Measurements from ENCODE around the gene CIT.

CIT gene

DNA sequence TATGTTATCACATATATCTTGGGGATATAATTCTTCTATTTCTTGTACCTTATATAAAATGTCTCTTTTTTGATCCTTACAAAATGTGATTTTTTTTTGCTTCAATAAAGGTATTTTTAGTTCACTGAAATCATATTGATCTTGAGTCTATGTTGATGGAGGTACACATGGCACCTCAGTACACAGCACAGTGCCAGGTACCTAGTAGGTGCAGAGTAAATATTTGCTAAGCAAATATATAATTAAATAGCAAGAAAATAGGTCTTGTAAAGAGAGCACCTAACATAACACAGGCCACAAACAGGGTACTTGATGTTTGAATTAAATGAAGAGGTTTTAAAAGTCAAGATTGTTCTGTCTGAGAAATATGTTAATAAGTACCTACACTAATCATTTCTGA lies 69.7 kb downstream of the CIT start:
- no peak for DNase-seq (ENCODE audit: low read depth in 2 of 2)

DNA sequence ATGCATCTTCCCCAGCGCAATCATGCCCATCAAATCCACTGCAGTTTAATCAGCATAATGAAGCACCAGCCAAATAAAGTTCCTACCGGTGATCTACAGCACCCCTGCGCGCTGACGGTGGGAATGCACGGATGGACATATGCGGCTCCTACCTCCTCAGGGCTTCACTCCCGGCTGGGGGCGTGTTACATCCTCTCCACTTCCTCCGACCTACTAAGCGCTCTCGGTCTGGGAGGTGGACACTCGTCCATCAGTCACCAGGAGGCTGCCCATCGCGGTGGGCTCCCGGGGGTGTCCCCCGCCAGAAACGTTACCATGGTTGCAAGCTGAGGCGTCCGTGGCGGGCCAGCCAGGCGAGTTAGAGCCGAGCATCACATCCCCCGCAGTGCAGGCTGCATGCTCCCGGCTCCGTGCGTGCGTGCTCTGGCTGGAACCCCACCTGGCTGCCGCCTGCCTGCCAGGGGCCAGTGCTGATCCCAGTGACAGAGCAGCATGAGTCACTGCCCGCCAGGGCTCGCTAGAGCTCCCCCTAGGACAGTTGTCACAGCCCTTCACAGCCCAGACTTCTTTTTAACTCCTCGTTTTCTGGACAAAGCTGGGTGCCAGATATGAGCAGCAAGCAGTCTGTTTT lies 73.0 kb downstream of the CIT start:
- DNase-seq (ENCODE audit: low read depth in 2 of 2), result peak in 1 of 2 experiments; percentile 19

DNA sequence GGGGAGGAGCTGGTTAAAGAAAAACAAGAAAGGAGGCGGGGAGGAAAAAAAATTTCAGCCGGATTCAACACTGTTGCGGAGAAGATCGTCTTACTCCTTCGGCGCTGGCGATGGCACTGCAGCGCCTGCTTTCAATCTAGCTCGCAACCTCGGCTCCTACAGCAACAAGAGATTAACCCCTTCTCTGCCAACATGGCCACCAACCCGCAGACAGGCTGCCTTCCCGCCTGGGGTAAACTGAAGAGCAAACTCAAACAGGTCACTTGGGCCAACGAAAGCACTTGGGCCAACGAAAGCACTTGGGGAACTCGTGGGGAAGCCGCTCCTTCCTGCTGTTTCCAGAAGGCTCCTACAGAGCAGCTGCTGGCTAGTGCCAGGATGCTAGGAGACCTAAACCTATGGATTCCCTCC lies 73.7 kb downstream of the CIT start:
- DNase-seq (ENCODE audit: low read depth in 2 of 2), result peak; percentile 28 to 30

- DNase-seq (ENCODE audit: low read depth in 2 of 2), result no peak
Observed at GRCh38 chr12:119802472-119802871, 74.6 kb downstream of the CIT start.

DNA sequence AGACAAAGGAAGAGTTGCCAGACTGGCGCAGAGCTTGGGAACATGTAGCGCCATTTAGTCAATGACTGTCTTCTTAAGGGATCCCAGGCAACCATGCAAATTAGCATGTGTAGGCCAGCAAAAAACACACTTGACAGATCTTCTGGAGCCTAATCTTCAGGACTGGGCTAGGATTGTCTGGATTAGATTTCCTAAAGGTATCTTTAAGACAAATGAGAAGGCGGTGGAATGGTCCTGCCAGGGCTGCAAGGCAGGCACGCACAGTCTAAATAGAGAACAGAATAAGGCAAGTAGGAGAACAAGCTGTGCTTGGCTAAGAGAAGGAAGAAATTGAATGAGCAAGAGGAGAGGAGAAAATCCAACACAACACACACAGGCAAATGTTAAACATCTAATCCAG lies 80.0 kb downstream of the CIT start:
- DNase-seq (ENCODE audit: low read depth in 2 of 2), result no peak

- DNase-seq (ENCODE audit: low read depth in 2 of 2), result no peak
Observed at GRCh38 chr12:119796292-119796691, 80.8 kb downstream of the CIT start.

DNA sequence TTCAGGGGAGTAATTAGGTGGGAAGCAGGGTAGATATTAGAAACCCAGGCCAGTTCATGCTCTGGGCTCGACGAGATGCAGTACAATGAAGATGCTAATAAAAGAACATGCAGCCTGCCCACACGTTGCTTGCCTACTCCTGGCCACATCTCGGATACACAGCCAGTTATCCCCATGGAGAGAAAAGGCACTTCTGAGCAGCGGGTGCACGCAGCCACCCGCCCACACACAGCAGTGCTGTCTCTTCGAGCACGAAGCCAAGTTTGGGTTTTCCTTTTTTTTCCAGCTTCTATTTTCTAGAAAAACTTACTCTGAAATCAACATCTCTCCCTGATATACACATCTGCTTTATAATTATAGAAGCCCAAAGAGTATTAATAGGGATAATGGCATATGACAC lies 85.7 kb downstream of the CIT start:
- DNase-seq (ENCODE audit: low read depth in 2 of 2), result no peak

GRCh38 chr12:119788786-119789185 lies 88.3 kb downstream of the CIT start:
- DNase-seq (ENCODE audit: low read depth in 2 of 2), result no peak

DNA sequence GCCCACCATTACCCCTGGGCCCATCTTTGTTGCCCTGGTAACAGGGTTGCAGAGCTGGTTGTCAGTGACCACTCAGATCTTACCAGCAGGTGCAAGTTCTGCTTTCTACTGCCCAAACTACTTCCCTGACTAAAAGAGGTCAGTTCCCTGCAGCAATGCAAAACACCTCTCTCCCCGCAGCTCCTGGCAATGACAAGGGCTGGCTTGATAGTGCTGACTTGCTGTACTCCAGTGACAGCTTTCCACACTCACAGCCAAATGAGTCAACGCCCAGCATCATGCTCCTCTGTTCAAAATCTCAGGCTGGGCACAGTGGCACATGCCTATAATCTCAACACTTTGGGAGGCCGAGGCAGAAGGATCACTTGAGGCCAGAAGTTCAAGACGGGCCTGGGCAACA lies 90.6 kb downstream of the CIT start:
- no peak for DNase-seq (ENCODE audit: low read depth in 2 of 2)

DNA sequence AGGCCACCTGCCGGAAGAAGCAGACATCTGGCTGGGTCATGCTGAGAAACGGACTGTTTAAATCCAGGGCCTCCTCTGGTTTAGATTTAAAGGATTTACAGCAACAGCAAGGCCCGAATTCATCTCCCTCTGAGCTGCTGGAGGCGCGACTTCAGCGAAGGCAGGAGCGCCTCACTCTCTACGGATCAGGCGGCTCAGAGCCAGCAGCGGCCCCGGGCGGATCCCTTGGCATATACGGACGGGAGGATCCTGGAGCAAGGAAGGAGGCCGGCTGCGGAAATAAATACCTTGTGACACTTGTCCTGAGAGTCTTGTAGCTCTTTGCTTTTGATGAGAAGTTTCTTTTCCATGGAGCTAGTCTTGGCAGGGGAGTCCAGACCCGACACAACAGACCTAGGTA lies 92.4 kb downstream of the CIT start:
- no peak for DNase-seq (ENCODE audit: low read depth in 2 of 2)

- DNase-seq (ENCODE audit: low read depth in 2 of 2), result no peak
Observed at GRCh38 chr12:119783787-119784186, 93.3 kb downstream of the CIT start.

DNA sequence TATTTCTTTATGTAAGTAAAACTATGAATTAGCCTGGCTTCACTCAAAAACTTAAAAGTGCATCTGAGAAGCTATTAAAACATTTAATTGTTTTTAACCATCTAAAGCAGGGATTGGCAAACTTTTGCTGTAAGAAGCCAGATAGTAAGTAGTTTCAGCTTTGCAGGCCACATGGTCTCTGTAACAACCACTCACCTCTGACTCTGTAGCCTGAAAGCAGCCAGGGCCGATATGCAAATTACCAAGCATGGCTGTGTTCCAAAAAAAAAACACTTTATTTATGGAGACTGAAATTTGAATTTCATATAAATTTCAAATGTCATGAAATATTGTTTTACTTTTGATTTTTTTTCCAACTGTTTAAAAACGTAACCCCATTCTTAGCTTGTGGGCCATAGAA lies 95.3 kb downstream of the CIT start:
- DNase-seq (ENCODE audit: low read depth in 2 of 2), result no peak

DNA sequence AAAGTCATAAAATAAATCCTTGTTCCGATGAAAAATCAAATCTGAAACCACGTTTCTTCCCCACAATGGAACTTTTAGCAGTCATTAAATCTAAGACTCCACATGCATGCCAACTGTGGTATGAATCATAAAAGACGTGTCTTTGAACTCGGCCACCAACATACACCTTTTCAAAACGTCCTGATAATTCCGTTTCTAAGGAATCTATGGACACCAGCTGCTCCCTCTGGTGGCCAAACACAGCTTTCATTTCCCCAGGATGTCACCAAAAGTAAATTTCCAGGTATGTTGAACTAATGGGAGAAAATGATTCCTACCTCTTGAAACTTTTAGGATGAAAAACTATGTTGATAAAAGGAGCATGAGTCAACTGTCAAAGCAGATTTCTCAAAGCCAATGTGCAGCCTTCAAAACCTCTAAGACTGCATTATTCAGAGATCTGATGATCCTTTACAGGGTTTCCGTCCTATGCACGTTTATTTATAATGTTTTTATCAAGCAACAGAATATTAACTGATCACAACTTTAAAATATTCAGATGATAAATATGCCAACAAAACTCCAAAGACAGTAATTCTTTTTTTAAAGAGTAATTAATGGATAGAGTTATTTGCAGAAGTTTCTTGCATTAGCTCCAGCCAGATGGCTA lies 96.2 kb downstream of the CIT start:
- no peak for DNase-seq (ENCODE audit: low read depth in 2 of 2)

GRCh38 chr12:119775246-119775895 lies 101.7 kb downstream of the CIT start:
- no peak for DNase-seq (ENCODE audit: low read depth in 2 of 2)

- no peak for DNase-seq (ENCODE audit: low read depth in 2 of 2)
Observed at GRCh38 chr12:119772431-119772830, 104.7 kb downstream of the CIT start.

DNA sequence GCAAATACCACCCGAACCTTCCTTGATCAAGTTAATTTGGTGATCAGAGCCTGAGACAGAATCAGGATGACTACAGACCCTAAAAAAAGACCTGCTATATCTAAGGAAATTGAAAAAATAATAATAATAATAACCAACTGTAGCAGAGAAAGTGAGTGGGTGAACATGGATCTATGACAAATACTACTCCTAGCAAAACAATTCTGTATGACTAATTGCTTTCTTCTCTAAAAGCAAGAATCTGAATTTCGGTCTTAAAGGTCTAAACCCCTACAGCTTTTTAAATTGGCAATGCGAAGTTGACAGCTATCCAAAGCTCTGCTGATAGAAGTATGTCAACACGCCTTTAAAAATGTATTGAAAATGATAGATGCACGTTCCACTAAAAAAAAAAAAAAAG lies 107.0 kb downstream of the CIT start:
- no peak for DNase-seq (ENCODE audit: low read depth in 2 of 2)

DNA sequence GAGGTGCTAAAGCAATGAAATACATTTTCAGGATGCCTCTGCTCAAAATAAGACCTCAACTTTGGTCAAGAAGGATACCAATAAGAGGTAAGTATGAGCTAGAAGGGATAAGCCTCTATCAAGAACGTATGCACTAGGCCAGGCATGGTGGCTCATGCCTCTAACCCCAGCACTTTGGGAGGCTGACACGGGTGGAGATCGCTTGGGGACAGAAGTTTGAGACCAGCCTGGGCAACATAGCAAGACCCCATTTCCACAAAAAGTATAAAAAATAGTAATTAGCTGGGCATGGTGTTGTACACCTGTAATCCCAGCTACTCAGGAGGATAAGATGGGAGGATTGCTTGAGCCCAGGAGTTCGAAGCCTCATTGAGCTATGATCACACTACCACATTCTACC lies 114.5 kb downstream of the CIT start:
- no peak for DNase-seq (ENCODE audit: low read depth in 2 of 2)

- no peak for DNase-seq (ENCODE audit: low read depth in 2 of 2)
Observed at GRCh38 chr12:119758722-119759121, 118.4 kb downstream of the CIT start.

- DNase-seq (ENCODE audit: low read depth in 2 of 2), result no peak
Observed at GRCh38 chr12:119758234-119758633, 118.9 kb downstream of the CIT start.

- DNase-seq (ENCODE audit: low read depth in 2 of 2), result no peak
Observed at GRCh38 chr12:119751961-119752360, 125.2 kb downstream of the CIT start.

DNA sequence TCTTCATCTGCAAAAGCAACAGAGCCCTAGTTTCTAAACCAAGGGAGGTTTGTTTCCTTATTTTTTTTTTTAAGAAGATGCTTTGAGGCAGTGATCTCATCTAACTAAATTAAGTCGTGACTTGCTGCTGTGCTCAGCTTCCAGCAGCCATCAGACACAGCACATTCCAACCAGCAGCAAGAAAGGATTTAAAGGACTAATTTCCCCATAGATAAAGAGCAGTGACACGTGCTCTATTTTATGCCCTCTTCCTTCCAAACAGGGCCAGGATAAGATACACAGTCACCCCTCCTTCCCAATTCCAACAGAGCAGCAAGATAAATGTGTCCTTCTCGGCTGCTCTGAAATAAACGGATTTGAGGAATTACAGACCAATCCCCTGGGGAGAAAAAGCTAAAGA lies 127.5 kb downstream of the CIT start:
- DNase-seq (ENCODE audit: low read depth in 2 of 2), result no peak

- no peak for DNase-seq (ENCODE audit: low read depth in 2 of 2)
Observed at GRCh38 chr12:119748497-119748896, 128.6 kb downstream of the CIT start.

DNA sequence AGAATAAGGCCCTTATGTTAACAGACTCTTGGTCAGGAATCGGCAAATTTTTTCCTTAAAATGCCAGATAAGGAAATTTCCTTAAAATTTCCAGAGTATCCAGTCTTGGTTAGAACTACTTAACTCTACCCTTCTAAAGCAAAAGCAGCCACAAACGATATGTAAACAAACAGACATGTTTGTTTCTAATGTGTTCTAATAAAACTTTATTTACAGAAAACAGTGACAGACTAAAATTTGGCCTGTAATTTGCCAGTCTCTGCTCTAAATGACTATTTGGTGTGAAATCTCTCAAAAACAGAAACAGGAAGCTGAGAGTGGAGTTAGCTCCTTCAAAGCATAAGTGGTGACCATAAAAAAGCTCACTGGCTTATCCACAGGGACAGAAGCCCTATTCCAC lies 131.0 kb downstream of the CIT start:
- no peak for DNase-seq (ENCODE audit: low read depth in 2 of 2)

Measured in fibroblast of skin of left biceps (primary cell).